ENCODE data around the gene AHCYL1.

AHCYL1 gene

GRCh38 chr1:110060034-110060661 lies 75.6 kb downstream of the AHCYL1 start:
- no peak for TF ChIP-seq REST (IDR thresholded peaks at IDR 0.05; ENCODE audit: insufficient replicate concordance, low read depth)
- TF ChIP-seq, protein P1, sequence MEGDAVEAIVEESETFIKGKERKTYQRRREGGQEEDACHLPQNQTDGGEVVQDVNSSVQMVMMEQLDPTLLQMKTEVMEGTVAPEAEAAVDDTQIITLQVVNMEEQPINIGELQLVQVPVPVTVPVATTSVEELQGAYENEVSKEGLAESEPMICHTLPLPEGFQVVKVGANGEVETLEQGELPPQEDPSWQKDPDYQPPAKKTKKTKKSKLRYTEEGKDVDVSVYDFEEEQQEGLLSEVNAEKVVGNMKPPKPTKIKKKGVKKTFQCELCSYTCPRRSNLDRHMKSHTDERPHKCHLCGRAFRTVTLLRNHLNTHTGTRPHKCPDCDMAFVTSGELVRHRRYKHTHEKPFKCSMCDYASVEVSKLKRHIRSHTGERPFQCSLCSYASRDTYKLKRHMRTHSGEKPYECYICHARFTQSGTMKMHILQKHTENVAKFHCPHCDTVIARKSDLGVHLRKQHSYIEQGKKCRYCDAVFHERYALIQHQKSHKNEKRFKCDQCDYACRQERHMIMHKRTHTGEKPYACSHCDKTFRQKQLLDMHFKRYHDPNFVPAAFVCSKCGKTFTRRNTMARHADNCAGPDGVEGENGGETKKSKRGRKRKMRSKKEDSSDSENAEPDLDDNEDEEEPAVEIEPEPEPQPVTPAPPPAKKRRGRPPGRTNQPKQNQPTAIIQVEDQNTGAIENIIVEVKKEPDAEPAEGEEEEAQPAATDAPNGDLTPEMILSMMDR (IDR thresholded peaks at IDR 0.05; ENCODE audit: insufficient read depth, low read length) = peak; percentile 98
- peak; percentile 59 to 69 for DNase-seq (ENCODE audit: low read depth in 1 of 2, low spot score in 1 of 2)
- Histone ChIP-seq H3K4me3 (replicated peaks; ENCODE audit: insufficient read depth, low read length) (no peak overlapping the region), H3K27me3 (ENCODE audit: insufficient read depth, poor library complexity, severe bottlenecking) (no peaks in the 10 kb centered on the region), H3K27ac (replicated peaks) (no peak overlapping the region)

DNA sequence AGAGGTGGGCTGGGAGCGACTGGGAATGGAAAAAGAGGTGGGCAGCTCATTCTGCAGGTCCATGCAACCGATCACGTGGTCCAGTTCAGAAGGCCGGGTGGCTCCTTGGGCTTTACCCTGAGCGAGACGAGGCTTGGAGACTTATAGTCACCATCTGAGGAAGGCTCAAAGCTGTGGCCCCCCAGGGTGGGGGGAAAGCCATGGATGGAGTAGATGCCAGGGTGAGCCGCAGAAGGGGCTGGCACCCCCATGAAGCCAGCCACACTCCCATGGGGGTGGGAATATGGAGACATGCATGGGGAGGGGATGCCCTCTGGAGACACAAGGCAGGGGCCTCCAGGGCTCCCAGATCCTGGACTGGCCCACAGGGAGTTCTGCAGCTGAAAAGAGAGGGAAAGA lies 76.1 kb downstream of the AHCYL1 start:
- Histone ChIP-seq H3K27ac (replicated peaks) (no peak overlapping the region), H3K4me3 (replicated peaks; ENCODE audit: insufficient read depth, low read length) (no peak overlapping the region), H3K27me3 (ENCODE audit: insufficient read depth, poor library complexity, severe bottlenecking) (no peaks in the 10 kb centered on the region)
- DNase-seq (ENCODE audit: low read depth in 1 of 2, low spot score in 1 of 2) = no peak
- TF ChIP-seq SPI1 (IDR thresholded peaks at IDR 0.05; ENCODE audit: borderline replicate concordance, low read depth) (no peak), GABPA (IDR thresholded peaks at IDR 0.05; ENCODE audit: low read depth) (no peak)

DNA sequence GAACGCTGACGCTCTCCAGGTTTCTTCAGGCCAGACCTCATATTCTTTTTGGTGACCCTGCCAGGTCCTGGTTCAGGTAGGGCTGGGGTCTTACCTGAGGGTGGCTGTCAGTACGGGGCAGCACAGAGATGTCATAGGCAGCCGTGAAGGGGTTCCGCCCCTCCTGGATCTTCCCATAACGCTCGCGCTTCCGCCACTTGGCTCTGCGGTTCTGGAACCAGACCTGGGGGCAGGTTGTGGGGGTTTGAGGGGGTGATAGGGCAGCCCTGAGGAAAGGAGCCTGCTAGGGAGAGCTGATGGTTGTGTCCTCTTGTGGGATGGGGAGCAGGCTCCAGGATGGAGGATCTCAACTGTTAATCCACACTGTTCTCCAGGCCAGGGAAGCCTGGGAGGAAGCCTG lies 76.8 kb downstream of the AHCYL1 start:
- H3K4me3 ChIP-seq (replicated peaks; ENCODE audit: insufficient read depth, low read length) = no peak overlapping the region
- TF ChIP-seq SPI1 (IDR thresholded peaks at IDR 0.05; ENCODE audit: borderline replicate concordance, low read depth) = no peak
- TF ChIP-seq GABPA (IDR thresholded peaks at IDR 0.05; ENCODE audit: low read depth) = no peak
- no peak for TF ChIP-seq POLR2AphosphoS5 (IDR thresholded peaks at IDR 0.05; ENCODE audit: low read depth)
- TF ChIP-seq, protein P1 (IDR thresholded peaks at IDR 0.05; ENCODE audit: insufficient read depth, low read length) = no peak
- no peak for TF ChIP-seq REST (IDR thresholded peaks at IDR 0.05; ENCODE audit: insufficient replicate concordance, low read depth)
- DNase-seq (ENCODE audit: low read depth in 1 of 2, low spot score in 1 of 2) = no peak

DNA sequence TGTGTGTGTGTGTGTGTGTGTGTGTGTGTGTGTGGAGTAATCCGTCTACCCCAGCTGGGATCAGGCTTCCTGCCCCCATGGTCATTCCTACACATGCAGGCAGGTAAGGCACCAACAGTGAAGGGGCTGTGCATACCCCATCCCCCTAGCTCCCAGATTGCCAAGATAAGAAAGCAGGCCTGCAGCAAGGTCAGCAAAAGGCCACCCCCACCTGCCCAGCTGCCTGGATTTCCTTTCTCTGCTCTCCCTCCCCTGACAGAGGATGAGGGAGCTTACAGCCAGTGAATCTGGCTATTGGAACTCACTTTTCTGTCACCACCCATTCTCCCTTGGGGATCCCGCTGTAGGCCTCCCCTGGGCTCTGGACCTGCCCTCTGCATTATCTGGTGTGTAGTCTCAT lies 78.0 kb downstream of the AHCYL1 start:
- Histone ChIP-seq H3K4me3 (replicated peaks; ENCODE audit: insufficient read depth, low read length) (no peak overlapping the region), H3K27me3 (ENCODE audit: insufficient read depth, poor library complexity, severe bottlenecking) (peaks cover 12% of the 10 kb centered on the region), H3K27ac (replicated peaks) (no peak overlapping the region)
- TF ChIP-seq SPI1 (IDR thresholded peaks at IDR 0.05; ENCODE audit: borderline replicate concordance, low read depth) = no peak
- no peak for TF ChIP-seq GABPA (IDR thresholded peaks at IDR 0.05; ENCODE audit: low read depth)
- TF ChIP-seq, protein P1 (IDR thresholded peaks at IDR 0.05; ENCODE audit: insufficient read depth, low read length) = no peak
- TF ChIP-seq REST (IDR thresholded peaks at IDR 0.05; ENCODE audit: insufficient replicate concordance, low read depth) = no peak
- no peak for TF ChIP-seq POLR2AphosphoS5 (IDR thresholded peaks at IDR 0.05; ENCODE audit: low read depth)
- no peak for DNase-seq (ENCODE audit: low read depth in 1 of 2, low spot score in 1 of 2)

More for the DNA sequence above, 76.8 kb downstream of the AHCYL1 start:
- no peak overlapping the region for H3K27ac ChIP-seq (replicated peaks)
- peaks cover 3% of the 10 kb centered on the region for H3K27me3 ChIP-seq (ENCODE audit: insufficient read depth, poor library complexity, severe bottlenecking)
